PC-3 (cell line): ENCODE results near the gene CPE. TPM values are rescaled to one million over a fixed set of nuclear protein-coding genes. Genes with fewer than 3 reads are reported as not detected.
A peak's percentile ranks its signal among the peaks of the same experiment; 100 is the strongest.

Source experiments
- ATAC-seq: fragments of 200-7000 bp; cut with Tn5 transposase; 2 replicates; pipeline ENCODE4 v1.9.1; 2020; ENCODE audit warnings: mild to moderate bottlenecking, moderate library complexity
- BruUV-seq: library from RNA; stranded (reverse); fragments of 400-500 nt; replicated peaks from 2 replicates; lab custom pipeline; 2021; lab: Mats Ljungman, UMichigan
- CTCF ChIA-PET: fragments of 300-600 bp; sonication (Branson Sonifier 250); formaldehyde crosslinking; loops from one replicate; lab custom pipeline; 2022; ENCODE audit warnings: antibody characterized with exemption; lab: Charles Lee
- POLR2A ChIA-PET: fragments of 300-600 bp; sonication (Branson Sonifier 250); formaldehyde crosslinking; loops from one replicate; lab custom pipeline; 2022; ENCODE audit warnings: antibody characterized with exemption; ENCODE audit not compliant: unreplicated experiment; lab: Charles Lee
- DNase-seq: peaks from one replicate; pipeline ENCODE4 v3.0.0-alpha.2; 2015
- H2AFZ ChIP-seq: fragments of 300-600 bp; sonication (generic); 2 replicates; pipeline ENCODE4 v1.6.0; 2016; ENCODE audit warnings: antibody characterized with exemption, low read length
- H3F3A ChIP-seq: fragments of 300-600 bp; sonication (generic); one replicate; pipeline ENCODE4 v1.6.0; 2017; ENCODE audit warnings: antibody characterized with exemption, low read length, control low read depth, mild to moderate bottlenecking; ENCODE audit not compliant: unreplicated experiment
- H3K27ac ChIP-seq: fragments of 300-600 bp; sonication (generic); 2 replicates; pipeline ENCODE4 v1.5.1; 2016; ENCODE audit warnings: mild to moderate bottlenecking, low read length
- H3K27me3 ChIP-seq: fragments of 300-600 bp; sonication (generic); 2 replicates; pipeline ENCODE4 v1.6.1; 2016; ENCODE audit warnings: low read length, mixed read lengths
- H3K36me3 ChIP-seq: fragments of 300-600 bp; sonication (generic); 2 replicates; pipeline ENCODE4 v1.6.1; 2016; ENCODE audit warnings: low read depth, mixed run types, low read length, mixed read lengths
- H3K4me1 ChIP-seq: fragments of 300-600 bp; sonication (generic); 2 replicates; pipeline ENCODE4 v1.5.1; 2016; ENCODE audit warnings: low read length; ENCODE audit not compliant: insufficient read depth
- H3K4me2 ChIP-seq: fragments of 300-600 bp; sonication (generic); 2 replicates; pipeline ENCODE4 v1.6.0; 2016; ENCODE audit warnings: low read length
- H3K4me3 ChIP-seq: fragments of 300-600 bp; sonication (generic); 2 replicates; pipeline ENCODE4 v1.5.1; 2016; ENCODE audit warnings: mild to moderate bottlenecking, low read length, mixed read lengths
- H3K79me2 ChIP-seq: fragments of 300-600 bp; sonication (generic); 2 replicates; pipeline ENCODE4 v1.6.1; 2017; ENCODE audit warnings: low read length, mixed read lengths
- H3K9ac ChIP-seq: fragments of 300-600 bp; sonication (generic); 2 replicates; pipeline ENCODE4 v1.6.0; 2016; ENCODE audit warnings: mild to moderate bottlenecking, low read length
- H3K9me2 ChIP-seq: fragments of 300-600 bp; sonication (generic); replicated peaks from 2 replicates; pipeline ENCODE4 v1.6.1; 2016; ENCODE audit warnings: mixed run types, low read length, mixed read lengths
- H3K9me3 ChIP-seq: fragments of 300-600 bp; sonication (generic); 2 replicates; pipeline ENCODE4 v1.6.1; 2016; ENCODE audit warnings: low read length, mixed read lengths
- H4K20me1 ChIP-seq: fragments of 300-600 bp; sonication (generic); 2 replicates; pipeline ENCODE4 v1.6.1; 2016; ENCODE audit warnings: low read length, mixed read lengths
- CTCF ChIP-seq: fragments of 300-600 bp; sonication (generic); conservative IDR thresholded peaks from 2 replicates; pipeline ENCODE4 v1.5.1; 2017; ENCODE audit warnings: antibody characterized with exemption, low read depth, mild to moderate bottlenecking, low read length
- EZH2 ChIP-seq: fragments of 300-600 bp; sonication (generic); IDR thresholded peaks from one replicate; pipeline ENCODE4 v1.6.1; 2017; ENCODE audit warnings: antibody characterized with exemption, mild to moderate bottlenecking, low read length; ENCODE audit not compliant: unreplicated experiment
- EZH2phosphoT487 ChIP-seq: fragments of 300-600 bp; sonication (generic); IDR thresholded peaks from 2 replicates; pipeline ENCODE4 v1.6.1; 2018; ENCODE audit warnings: mild to moderate bottlenecking, antibody characterized with exemption, low read length, borderline replicate concordance
- intact Hi-C: fragments of 100-400 bp; cut with micrococcal nuclease; formaldehyde crosslinking; loops from 2 replicates; pipeline ENCODE4 v1.9.0; 2023
- total RNA-seq: library from RNA; depleted of rRNA; stranded (reverse); fragments of >200 nt; gene quantifications from 2 replicates; pipeline ENCODE4 v1.2.3, GENCODE V29; 2014

Gene CPE
- total RNA-seq, 1 experiment from 2014 or later, result 15.5 TPM

GRCh38 chr4:165428957-165429356 lies 50.1 kb downstream of the CPE start:
- Histone ChIP-seq H3F3A (no peaks in the 10 kb centered on the region), H4K20me1 (no peaks in the 10 kb centered on the region), H3K4me1 (peaks cover 12% of the 10 kb centered on the region), H3K36me3 (no peaks in the 10 kb centered on the region), H2AFZ (no peak overlapping the region), H3K4me2 (no peak overlapping the region), H3K79me2 (no peaks in the 10 kb centered on the region), H3K9me3 (no peaks in the 10 kb centered on the region), H3K4me3 (no peak overlapping the region), H3K27ac (no peak overlapping the region), H3K9me2 (no peaks in the 10 kb centered on the region), H3K27me3 (no peaks in the 10 kb centered on the region), H3K9ac (no peak overlapping the region)
- TF ChIP-seq EZH2phosphoT487 (no peak), EZH2 (no peak), CTCF (no peak)
- POLR2A ChIA-PET, result no interaction called here
- ATAC-seq (no peak), DNase-seq (no peak)
- CTCF ChIA-PET, result no interaction called here
- intact Hi-C loops, result no loop called here
- BruUV-seq, result no TSS peak

- Histone ChIP-seq H4K20me1 (no peaks in the 10 kb centered on the region), H3K36me3 (no peaks in the 10 kb centered on the region), H3K4me1 (peaks cover 13% of the 10 kb centered on the region), H3K27ac (peak overlapping the region; percentile 62), H3K27me3 (no peaks in the 10 kb centered on the region), H2AFZ (peak overlapping the region; percentile 85), H3K9me3 (no peaks in the 10 kb centered on the region), H3K4me2 (peak overlapping the region; percentile 66), H3K9me2 (no peaks in the 10 kb centered on the region), H3K79me2 (no peaks in the 10 kb centered on the region), H3F3A (no peaks in the 10 kb centered on the region), H3K4me3 (no peak overlapping the region), H3K9ac (no peak overlapping the region)
- intact Hi-C loops, result loop anchor here (5.0 kb wide), 1 partner anchor 56 kb away; the partner anchor contains the start of gene CPE
- peak; percentile 82 for DNase-seq
- peak; percentile 100 for ATAC-seq
- TF ChIP-seq EZH2, result no peak
- no peak for TF ChIP-seq EZH2phosphoT487
- TF ChIP-seq CTCF, result no peak
- no TSS peak for BruUV-seq
- ChIA-PET POLR2A (interaction anchor here (0.7 kb wide), 1 partner anchor 54 kb away, joined by 6 read pairs; no protein-coding TSS in a partner anchor), CTCF (interaction anchor here (0.6 kb wide), 1 partner anchor 66 kb away, joined by 3 read pairs; no protein-coding TSS in a partner anchor)
These were observed 54.7 kb downstream of the CPE start for GRCh38 chr4:165433529-165433928.

- POLR2A ChIA-PET, result no interaction called here
- Histone ChIP-seq H3K4me3 (no peak overlapping the region), H3K9ac (no peak overlapping the region), H3F3A (no peaks in the 10 kb centered on the region), H3K36me3 (no peaks in the 10 kb centered on the region), H4K20me1 (no peaks in the 10 kb centered on the region), H3K79me2 (no peaks in the 10 kb centered on the region), H3K4me1 (peaks cover 36% of the 10 kb centered on the region), H3K27ac (no peak overlapping the region), H3K4me2 (no peak overlapping the region), H3K9me3 (no peaks in the 10 kb centered on the region), H3K9me2 (no peaks in the 10 kb centered on the region), H3K27me3 (no peaks in the 10 kb centered on the region), H2AFZ (no peak overlapping the region)
- no peak for ATAC-seq
- DNase-seq, result no peak
- CTCF ChIA-PET, result no interaction called here
- intact Hi-C loops, result no loop called here
- BruUV-seq, result no TSS peak
- TF ChIP-seq EZH2phosphoT487, result no peak
- no peak for TF ChIP-seq CTCF
- TF ChIP-seq EZH2, result no peak
These were observed 58.9 kb downstream of the CPE start for GRCh38 chr4:165437691-165438090.
